NCI-H1105 treated with DMSO at 0.1 percent for 48 hours (cell line): ENCODE results near the gene TEPSIN.

Experiments used
- DNase-seq: peaks from one replicate; lab custom pipeline; 2025; lab: John Stamatoyannopoulos, UW

The TEPSIN gene

DNA sequence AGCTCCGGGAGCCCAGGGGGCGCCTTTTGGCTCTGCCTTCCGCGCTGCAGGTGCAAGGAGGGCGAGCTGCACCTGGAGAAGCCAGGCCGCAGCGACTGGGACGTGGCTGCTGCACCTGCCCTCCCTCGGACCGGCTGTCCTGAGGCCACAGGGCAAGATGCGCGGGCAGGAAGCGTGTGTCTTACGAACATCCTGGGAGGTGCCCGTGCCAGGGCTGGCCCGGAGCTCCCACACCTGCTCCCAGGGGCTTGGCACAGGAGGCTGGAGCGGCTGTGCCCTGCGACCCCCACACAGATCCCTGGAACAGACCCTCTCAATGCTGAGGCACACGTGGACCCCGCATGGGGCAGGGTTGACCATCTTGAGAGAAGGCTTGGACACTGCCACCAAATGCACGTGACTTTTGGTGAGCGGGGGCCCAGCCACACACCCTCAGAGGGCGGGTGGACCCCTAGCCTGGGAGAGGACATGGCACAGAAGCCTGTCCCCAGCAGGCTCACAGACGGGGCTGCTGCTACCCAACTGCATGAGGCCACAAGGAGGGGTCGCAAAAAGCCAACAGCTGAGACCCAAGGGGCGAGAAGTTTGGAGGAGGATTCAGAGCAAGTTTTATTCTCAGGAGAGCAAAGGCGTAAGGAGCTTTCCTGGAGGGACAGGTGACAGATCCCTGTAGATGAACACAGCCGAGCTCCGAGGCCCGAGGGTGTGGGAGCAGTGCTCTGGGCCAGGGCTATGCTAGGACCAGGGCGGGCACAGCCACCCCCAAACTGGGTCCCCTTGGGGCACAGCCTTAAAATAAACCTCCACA lies 11.6 kb upstream of the TEPSIN start:
- DNase-seq: peak; percentile 59

DNA sequence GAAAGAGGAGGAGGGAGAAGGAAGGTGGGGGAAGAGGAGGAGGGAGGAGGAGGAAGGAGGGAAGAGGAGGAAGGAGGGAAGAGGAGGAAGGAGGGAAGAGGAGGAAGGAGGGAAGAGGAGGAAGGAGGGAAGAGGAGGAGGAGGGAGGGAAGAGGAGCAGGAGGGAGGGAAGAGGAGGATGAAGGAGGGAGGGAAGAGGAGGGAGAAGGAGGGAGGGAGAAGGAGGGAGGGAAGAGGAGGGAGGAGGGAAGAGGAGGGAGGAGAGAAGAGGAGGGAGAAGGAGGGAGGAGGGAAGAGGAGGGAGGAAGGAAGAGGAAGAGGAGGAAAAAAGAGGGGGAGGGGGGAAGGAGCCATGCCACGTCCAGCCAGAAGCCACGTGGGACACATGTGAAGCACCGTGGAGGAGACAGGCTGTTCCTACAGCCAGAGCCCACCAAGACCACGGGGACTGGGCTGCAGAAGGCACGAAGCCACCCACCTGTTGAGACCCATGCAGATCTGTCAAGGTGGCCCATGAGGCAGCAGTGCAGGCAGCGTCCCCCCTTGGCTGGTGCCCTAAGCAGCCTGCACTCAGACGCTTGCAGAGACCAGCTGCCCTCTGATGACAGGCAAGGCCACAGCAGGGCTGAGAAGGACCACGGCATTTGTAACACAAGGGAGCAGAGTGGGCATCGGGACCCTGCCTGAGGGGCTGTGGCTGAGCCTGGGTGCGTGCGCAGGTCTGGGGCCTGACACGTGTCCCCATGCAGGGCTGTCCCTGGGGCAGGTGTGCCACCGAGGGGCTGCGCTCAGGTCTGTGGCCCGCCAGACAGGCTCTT lies 10.6 kb upstream of the TEPSIN start:
- DNase-seq: no peak

GRCh38 chr17:81248649-81249048 lies 9.8 kb upstream of the TEPSIN start:
- DNase-seq: no peak

DNA sequence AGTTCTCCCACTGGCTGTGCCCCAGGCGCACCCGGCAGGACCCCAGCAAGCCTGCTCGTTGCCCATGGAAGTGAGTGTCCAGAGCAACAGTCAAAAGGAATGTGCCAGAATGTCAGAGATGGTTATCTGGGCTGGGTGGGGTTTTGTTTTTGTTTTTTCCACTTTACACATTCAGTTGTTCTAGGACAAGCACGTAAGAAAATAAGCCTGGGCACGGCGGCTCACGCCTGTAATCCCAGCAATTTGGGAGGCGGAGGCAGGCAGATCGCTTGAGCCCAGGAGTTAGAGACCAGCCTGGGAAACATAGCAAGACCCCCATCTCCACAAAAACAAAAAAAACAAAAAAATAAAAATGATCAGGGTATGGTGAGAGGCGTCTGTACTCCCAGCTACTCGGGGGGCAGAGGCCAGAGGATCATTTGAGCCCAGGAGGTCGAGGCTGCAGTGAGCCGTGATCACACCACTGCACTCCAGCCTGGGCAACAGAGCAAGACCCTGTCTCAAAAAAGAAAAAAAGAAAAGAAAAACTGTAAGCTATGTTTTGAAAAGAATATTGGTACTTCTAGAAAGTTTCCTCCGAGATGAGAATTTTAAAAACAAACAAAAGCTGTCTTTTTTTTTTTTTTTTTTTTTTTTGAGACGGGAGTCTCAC lies 8.6 kb upstream of the TEPSIN start:
- DNase-seq: no peak

DNA sequence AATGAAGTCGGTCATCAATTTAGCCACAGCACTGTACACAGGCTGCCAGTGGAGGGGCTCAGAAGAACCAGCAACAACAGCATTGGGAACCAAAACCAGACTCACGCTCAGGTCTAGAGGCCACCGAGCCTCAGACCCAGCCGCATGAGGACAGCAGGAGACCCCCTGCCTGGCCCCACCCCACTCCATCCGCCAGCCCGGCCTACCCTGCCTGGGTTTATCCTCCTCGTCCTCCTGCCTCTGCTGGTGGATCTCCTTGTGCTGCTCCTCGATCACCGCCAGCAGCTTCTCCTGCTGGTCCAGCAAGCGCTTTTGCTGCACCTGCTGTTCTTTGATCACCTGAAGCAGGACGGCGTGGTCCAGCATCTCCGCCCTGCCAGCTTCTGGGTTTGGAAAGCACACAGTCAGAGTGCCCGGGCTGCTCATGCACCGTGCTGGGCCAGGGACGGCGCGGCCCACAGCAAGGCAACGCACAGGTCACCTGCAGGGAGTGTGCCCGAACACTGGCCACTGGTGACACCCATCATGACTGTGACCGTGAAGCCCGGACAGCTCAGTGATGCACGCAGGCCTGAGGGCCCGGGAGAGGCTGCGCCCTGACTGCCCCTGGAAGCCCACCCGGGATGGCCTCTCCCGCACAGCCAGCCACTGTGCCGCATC lies 8.0 kb upstream of the TEPSIN start:
- DNase-seq: no peak

DNA sequence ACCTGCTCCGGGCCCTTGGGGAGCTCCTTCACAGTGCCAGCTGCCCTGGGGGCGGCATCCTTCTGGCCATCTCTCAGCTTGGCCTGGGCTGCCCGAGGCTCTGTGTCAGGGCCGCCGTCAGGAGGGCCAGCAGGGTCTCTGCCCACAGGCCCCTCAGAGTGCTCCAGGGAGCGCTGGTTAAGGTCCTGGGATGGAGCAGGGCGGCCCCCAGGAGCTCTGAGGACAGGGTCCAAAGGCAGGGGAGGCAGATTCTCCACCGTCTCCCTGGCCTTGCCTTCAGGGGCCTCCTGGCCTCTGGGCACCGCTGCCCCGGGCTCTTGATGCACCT lies 7.5 kb upstream of the TEPSIN start:
- no peak for DNase-seq

- DNase-seq: no peak
Observed at GRCh38 chr17:81245665-81246342, 6.9 kb upstream of the TEPSIN start.

GRCh38 chr17:81245024-81245664 lies 6.3 kb upstream of the TEPSIN start:
- DNase-seq: no peak

DNA sequence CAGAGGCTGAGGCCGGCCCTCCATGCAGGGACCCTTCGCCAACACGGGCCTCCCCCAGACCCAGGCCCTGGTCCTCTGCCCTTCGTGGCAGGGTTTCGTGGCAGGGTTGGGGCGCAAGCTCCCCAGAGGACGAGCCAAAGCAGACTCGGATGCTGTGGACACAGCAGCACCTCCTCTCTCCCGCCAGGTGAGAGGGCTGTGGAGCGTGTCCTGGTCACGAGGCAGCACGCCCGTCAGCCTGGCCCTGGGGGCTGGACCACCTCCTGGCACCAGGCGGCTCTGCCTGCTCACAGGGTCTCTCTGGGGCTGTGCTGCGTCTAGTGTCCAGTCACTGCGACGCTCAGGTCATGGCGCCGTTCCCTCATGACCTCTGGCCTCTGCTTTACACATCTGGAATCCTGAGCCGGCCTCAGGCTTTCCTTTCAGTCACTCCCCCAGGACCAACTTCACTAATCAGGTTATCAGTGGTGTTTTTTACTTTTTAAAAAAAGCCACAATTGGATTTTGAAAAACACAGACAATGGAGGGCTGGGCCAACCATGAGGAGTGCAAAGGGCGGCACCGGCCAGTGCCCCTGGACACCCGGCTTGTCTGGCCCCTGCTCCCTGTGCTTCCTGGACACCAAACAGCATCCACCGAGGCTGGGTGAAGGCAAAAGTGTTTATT lies 5.6 kb upstream of the TEPSIN start:
- DNase-seq: no peak

DNA sequence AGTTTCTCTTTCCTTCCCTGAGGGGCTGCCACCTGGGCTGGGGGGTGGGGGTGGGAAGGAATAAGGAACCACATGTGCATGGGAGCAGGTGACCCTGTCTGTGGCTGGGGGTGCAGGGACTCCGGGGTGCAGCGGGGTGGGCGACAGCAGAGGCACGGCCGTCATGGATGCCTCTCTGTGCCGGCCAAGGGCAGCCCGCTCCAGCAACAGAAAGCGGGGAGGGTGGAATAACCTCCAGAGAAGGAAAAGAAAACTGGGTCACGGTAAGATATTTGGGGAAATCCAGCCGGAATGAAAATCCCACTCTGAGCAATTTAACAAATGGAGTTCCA lies 4.4 kb upstream of the TEPSIN start:
- no peak for DNase-seq

DNA sequence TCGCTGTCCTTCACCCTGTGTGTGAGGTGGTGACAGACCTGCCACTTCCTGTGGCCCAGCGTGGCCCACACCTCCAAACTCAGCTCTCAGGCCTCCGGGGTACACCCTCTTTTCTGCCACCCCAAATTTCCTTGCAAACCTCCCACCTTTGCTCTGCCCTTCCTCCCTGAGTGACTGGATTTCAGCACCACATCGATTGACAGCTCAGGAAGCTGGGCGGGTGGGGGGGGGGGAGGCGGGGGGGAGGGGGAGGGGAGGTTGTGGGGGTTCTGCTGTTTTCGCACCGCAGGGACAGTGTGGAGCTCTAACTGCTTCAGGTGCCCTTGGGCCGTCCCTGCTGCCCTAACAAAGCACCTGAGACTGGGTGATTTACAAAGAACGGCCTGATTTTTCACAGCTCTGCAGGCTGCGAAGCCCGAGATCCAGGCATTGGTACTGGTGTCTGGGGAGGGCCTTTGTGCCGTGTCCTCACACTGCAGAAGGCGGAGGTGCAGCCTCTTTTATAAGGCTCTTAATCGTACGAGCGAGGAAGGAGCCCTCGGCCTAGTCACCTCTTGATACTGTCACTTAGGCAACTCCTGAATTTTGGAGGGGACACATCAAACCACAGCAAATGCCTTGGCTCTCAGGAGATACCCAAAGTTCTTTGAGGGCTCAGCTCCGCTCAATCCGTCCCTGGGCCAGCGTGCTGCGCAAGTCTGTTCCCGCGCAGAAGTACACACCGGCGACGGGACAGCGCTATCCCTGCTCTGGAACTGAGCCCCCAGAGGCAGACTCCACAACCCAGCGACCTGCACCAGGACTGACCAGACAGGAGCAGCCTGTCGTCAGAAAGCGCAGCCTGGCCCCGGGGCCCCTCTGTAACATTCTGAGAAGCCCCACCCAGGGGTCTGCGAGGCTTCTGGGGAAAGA lies 3.8 kb upstream of the TEPSIN start:
- DNase-seq: no peak

DNA sequence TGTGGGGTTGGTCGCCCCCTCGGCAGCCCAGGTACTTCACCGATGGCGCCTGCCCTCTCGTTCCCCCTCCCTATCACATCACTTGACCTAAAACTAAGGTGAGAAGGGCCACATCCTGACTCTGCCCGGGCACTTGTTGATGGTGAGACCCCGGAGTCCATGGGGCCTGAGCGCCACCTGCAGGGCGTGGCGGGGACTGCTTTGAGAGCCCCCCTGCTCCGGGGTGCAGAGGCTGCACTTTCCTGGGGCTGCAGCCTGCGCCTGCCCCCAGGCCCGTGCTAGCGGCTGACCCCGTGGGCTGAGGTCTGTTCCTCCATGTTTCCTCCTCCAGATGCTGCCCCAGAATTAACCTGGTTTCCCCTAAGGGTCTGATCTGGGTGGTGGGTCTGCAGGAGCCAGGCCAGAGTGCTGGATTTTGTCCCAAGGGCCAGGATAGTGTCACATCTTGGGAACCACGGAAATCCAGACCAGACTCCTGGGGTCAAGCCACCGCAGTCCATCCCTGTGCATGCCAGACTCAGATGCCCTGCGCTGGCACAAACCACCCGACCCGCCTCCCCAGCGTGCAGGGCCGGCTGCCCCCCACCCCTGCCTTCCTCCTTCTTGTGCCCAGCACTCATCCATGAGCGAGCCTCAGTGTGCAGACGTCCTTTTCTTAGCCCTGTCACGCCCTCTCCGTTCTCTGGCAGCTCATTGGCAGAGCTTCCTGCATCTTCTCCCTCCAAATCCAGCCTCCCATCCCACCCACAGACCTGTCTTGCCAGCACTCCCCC lies 3.0 kb upstream of the TEPSIN start:
- peak; percentile 8 for DNase-seq

GRCh38 chr17:81241203-81241602 lies 2.3 kb upstream of the TEPSIN start:
- no peak for DNase-seq

- DNase-seq: no peak
Observed at GRCh38 chr17:81240761-81241160, 1.9 kb upstream of the TEPSIN start.

GRCh38 chr17:81239714-81240555 lies 1.1 kb upstream of the TEPSIN start:
- peak; percentile 10 for DNase-seq

DNA sequence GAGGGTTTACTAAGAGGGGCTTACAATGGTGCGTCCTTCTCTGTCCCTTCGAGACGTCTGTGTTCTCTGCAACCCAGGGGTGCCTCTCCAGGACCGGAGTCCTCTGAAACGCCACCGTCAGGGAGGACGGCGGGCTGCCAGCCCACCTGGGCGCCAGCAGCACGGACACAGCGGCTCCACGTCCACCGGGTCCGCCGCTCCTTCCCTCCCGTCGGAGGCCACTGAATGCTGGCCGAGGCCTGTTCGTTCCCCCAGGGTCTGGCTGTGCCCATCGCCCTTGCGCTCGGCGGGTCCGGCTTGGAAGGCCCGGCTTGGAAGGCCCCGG lies 403 bp downstream of the TEPSIN start:
- no peak for DNase-seq

DNA sequence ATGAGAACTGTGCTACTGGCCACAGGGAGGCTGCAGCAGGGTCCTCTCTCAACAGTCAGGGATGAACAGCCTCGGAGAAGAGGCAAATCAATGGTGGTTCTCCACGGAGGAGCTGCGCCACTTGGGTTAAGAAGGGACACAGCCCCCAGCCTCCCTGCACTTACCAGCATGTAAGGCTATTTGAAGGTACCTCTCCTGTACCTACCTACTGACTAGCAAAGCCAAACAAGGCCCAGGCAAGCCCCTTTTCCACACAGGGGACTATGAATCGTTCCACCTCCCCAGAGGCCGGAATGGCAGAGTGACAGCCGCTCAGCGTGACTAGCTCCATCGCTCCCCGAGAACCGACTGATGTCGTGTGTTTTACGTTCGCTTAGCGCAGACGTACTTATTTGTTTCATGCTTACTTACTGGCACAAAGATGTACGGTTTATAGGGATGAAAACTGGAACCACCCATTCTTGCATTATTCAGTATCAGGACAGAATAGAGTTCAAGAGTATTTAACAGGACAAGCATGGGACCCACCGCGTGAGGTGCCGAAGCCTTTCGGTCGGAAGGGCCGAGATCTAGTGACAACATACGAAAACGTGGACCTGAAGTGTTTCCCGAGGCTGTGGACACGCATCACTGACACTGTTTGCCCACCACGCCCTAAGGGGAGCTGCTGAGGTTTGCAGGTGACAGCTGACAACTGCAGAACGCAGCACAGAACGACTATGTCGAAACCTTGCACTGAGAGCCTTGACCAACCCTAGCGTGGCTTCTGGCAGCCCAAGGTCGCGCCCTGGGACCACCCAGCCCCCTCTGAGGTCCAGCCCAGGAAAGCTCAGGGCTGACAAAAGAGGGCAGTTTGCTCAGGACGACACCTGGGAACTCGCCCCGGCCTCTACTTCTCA lies 1.0 kb downstream of the TEPSIN start:
- peak; percentile 4 for DNase-seq
